Kidney (tissue), 14 donors: ENCODE results near the gene SLC6A19. TPM values are rescaled to one million over a fixed set of nuclear protein-coding genes. Genes with fewer than 3 reads are reported as not detected.

Source experiments
- DNase-seq, 5 donors: peaks; one replicate each; pipeline ENCODE4 v3.0.0-alpha.2; 2013 to 2020
- FAIRE-seq: peaks from 2 replicates; lab custom pipeline; 2012; peaks lifted over from hg19 to GRCh38; lab: Jason Lieb, UNC
- H3K27ac ChIP-seq, 2 donors: one replicate each; pipeline ENCODE4 v1.7.0; 2013; ENCODE audit warnings: low read depth in 2 of 2, low read length in 2 of 2, inconsistent platforms in 1 of 2
- H3K27me3 ChIP-seq: one replicate; pipeline ENCODE4 v1.7.1; 2013; ENCODE audit warnings: low read length, inconsistent platforms; ENCODE audit not compliant: control insufficient read depth, insufficient read depth
- H3K36me3 ChIP-seq, 3 donors: one replicate each; pipeline versions ENCODE4 v1.7.0 to v1.7.1; 2013; ENCODE audit warnings: low read length in 3 of 3, control low read depth in 1 of 3, inconsistent platforms in 1 of 3; ENCODE audit not compliant: insufficient read depth in 3 of 3, control insufficient read depth in 2 of 3
- H3K4me1 ChIP-seq, 3 donors: one replicate each; pipeline versions ENCODE4 v1.7.0 to v1.7.1; 2013; ENCODE audit warnings: low read length in 3 of 3, inconsistent platforms in 1 of 3, low read depth in 1 of 3; ENCODE audit not compliant: control insufficient read depth in 2 of 3, insufficient read depth in 2 of 3
- H3K4me3 ChIP-seq, 3 donors: one replicate each; pipeline versions ENCODE4 v1.7.0 to v1.8.1; 2013; ENCODE audit warnings: low read length in 3 of 3, control low read depth in 1 of 3, inconsistent platforms in 1 of 3
- H3K9ac ChIP-seq, 3 donors: one replicate each; pipeline versions ENCODE4 v1.7.0 to v1.7.1; 2013; ENCODE audit warnings: low read length in 3 of 3, control low read depth in 1 of 3, inconsistent platforms in 1 of 3
- H3K9me3 ChIP-seq, 3 donors: one replicate each; pipeline versions ENCODE4 v1.7.0 to v1.7.1; 2013; ENCODE audit warnings: low read length in 3 of 3, control low read depth in 1 of 3, inconsistent platforms in 1 of 3; ENCODE audit not compliant: control insufficient read depth in 2 of 3, insufficient read depth in 1 of 3
- intact Hi-C: fragments of 100-400 bp; cut with DNase I; formaldehyde crosslinking; loops from one replicate; pipeline ENCODE4 v1.11.1; 2022
- polyA plus RNA-seq: library from polyadenylated mRNA; stranded (reverse); fragments of 350-450 nt; fragmentation: Illumina TruSeq; extraction: RNeasy Lipid Tissue Mini Kit (QIAGEN cat#74804); gene quantifications from one replicate; pipeline ENCODE4 v1.2.3, GENCODE V29; 2014; ENCODE audit warnings: low read depth, low replicate concordance; ENCODE audit not compliant: insufficient read depth
- total RNA-seq: library from RNA; stranded (reverse); fragmentation: NEBNext Ultra II Directional; extraction: Animal tissue kit (Norgen Biotek cat#: 25700); gene quantifications from one replicate; pipeline ENCODE4 v1.2.1, GENCODE V29; 2021
- TF ChIP-seq, protein P1 (sequence below): IDR thresholded peaks from 3 replicates; pipeline ENCODE4 v1.5.1; 2012; ENCODE audit warnings: mild to moderate bottlenecking, moderate library complexity, borderline replicate concordance; ENCODE audit not compliant: insufficient read depth; ENCODE audit errors: extremely low read depth
- donor health status: control.
- donor health status: control.
- donor health status: control.
- donor health status: control.
- donor health status: control.
- donor health status: DM: yes; HTN: yes; CAD: no.
- donor health status: Normal renal cell carcinoma (clear cell type).

SLC6A19 gene
- total and polyA plus RNA-seq, 2 donors from 2014 or later, result 2.2 to 69.3 TPM

GRCh38 chr5:1212271-1212670 is 10.9 kb downstream of the SLC6A19 start:
- Histone ChIP-seq H3K9me3 (no peaks in the 10 kb centered on the region), H3K36me3 (peaks cover 5 to 7% (median 6%) of the 10 kb centered on the region in 3 donors), H3K27me3 (peaks cover 3% of the 10 kb centered on the region), H3K4me3 (no peak overlapping the region), H3K27ac (no peak overlapping the region), H3K4me1 (peaks cover 0 to 4% (median 4%) of the 10 kb centered on the region in 3 donors), H3K9ac (no peak overlapping the region)
- FAIRE-seq, result no peak
- TF ChIP-seq, protein P1, sequence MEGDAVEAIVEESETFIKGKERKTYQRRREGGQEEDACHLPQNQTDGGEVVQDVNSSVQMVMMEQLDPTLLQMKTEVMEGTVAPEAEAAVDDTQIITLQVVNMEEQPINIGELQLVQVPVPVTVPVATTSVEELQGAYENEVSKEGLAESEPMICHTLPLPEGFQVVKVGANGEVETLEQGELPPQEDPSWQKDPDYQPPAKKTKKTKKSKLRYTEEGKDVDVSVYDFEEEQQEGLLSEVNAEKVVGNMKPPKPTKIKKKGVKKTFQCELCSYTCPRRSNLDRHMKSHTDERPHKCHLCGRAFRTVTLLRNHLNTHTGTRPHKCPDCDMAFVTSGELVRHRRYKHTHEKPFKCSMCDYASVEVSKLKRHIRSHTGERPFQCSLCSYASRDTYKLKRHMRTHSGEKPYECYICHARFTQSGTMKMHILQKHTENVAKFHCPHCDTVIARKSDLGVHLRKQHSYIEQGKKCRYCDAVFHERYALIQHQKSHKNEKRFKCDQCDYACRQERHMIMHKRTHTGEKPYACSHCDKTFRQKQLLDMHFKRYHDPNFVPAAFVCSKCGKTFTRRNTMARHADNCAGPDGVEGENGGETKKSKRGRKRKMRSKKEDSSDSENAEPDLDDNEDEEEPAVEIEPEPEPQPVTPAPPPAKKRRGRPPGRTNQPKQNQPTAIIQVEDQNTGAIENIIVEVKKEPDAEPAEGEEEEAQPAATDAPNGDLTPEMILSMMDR, result no peak
- peak in 1 of 5 donors; percentile 45 for DNase-seq
- intact Hi-C loops, result no loop called here

DNA sequence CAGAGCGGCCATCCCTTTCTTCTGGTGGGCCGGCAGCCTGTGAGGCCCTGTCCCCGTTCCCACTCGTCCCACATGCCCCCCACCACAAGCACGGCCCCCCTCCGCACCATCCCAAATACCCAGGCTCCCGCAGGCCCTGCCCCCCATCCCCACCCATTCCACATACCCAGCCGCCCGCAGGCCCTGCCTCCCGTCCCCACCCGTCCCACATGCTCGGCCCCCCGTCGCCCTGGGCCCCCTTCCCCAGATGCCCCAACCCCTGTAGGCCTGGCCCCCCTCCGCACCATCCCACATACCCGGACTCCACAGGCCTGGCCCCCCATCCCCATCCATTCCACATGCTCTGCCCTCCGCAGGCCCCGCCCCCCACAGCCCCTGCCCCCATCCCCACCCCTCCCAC is 11.5 kb downstream of the SLC6A19 start:
- no peak overlapping the region for H3K9ac ChIP-seq
- no peaks in the 10 kb centered on the region for H3K9me3 ChIP-seq
- H3K4me1 ChIP-seq, result peaks cover 0 to 4% (median 4%) of the 10 kb centered on the region in 3 donors
- H3K27me3 ChIP-seq, result peaks cover 3% of the 10 kb centered on the region
- H3K4me3 ChIP-seq, result no peak overlapping the region
- intact Hi-C loops, result no loop called here
- H3K27ac ChIP-seq, result no peak overlapping the region
- FAIRE-seq, result no peak
- TF ChIP-seq, protein P1, result no peak
- DNase-seq, result peak in 1 of 5 donors; percentile 66
- peaks cover 5 to 7% (median 6%) of the 10 kb centered on the region in 3 donors for H3K36me3 ChIP-seq

GRCh38 chr5:1213508-1214162 is 12.2 kb downstream of the SLC6A19 start:
- Histone ChIP-seq H3K36me3 (peaks cover 5 to 7% (median 6%) of the 10 kb centered on the region in 3 donors), H3K4me1 (peaks cover 0 to 4% (median 4%) of the 10 kb centered on the region in 3 donors), H3K27me3 (peaks cover 3% of the 10 kb centered on the region), H3K27ac (no peak overlapping the region), H3K9me3 (no peaks in the 10 kb centered on the region), H3K4me3 (no peak overlapping the region), H3K9ac (no peak overlapping the region)
- TF ChIP-seq, protein P1, result no peak
- no peak for FAIRE-seq
- intact Hi-C loops, result no loop called here
- peak in 1 of 5 donors; percentile 60 for DNase-seq
